ENCODE results near the gene PDSS2.

The PDSS2 gene

GRCh38 chr6:107458672-107459282, 587 bp downstream of the PDSS2 start:
- peak overlapping the region; percentile 81 for H3K4me3 ChIP-seq (ENCODE audit: low read depth, low read length, poor library complexity, severe bottlenecking)
- no peaks in the 10 kb centered on the region for H3K9me2 ChIP-seq (ENCODE audit: low read depth, low read length)
- peaks cover 30% of the 10 kb centered on the region for H3K4me1 ChIP-seq (ENCODE audit: insufficient read depth, low read length, severe bottlenecking)
- peaks cover 12% of the 10 kb centered on the region for H3K36me3 ChIP-seq (ENCODE audit: insufficient read depth, low read length)
- H4K20me1 ChIP-seq (ENCODE audit: insufficient read depth, low read length), result no peaks in the 10 kb centered on the region
- H2AFZ ChIP-seq (ENCODE audit: low read length), result no peak overlapping the region
- H3K79me2 ChIP-seq (ENCODE audit: insufficient read depth, low read length), result peaks cover 39% of the 10 kb centered on the region; the same call in 1 of the 2 replicates
- H3F3A ChIP-seq (ENCODE audit: insufficient read depth, low read length), result 0 out of 2 replicates have a peak, but pooled peaks cover 5% of the 10 kb centered on the region
- no peak for TF ChIP-seq EZH2 (IDR thresholded peaks at IDR 0.05; ENCODE audit: borderline replicate concordance, low read length)
- no peak for TF ChIP-seq CTCF (IDR thresholded peaks at IDR 0.05; ENCODE audit: low read length)
- H3K9me3 ChIP-seq (ENCODE audit: low read length), result no peaks in the 10 kb centered on the region
- H3K27me3 ChIP-seq (ENCODE audit: insufficient read depth, low read length), result no peaks in the 10 kb centered on the region
- H3K9ac ChIP-seq (ENCODE audit: low read length), result peak overlapping the region; percentile 86
- H3K27ac ChIP-seq (ENCODE audit: low read depth, low read length, poor library complexity, severe bottlenecking), result peak overlapping the region; percentile 94
- peak overlapping the region; percentile 83 for H3K4me2 ChIP-seq (ENCODE audit: low read length)

DNA sequence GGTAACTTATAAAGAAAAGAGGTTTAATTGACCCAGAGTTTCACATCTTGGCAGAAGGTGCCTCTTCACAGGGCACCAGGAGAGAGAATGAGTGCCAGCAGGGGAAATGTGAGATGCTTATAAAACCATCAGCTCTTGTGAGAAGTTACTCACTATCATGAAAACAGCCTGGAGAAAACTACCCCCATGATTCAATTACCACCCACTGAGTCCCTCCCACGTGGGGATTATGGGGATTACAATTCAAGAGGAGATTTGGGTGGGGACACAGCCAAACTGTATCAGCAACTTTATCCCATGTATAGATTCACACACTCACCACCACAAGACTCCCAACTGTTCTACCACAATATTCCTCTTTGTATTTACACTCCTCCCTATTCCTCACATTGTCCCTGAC, 10.6 kb downstream of the PDSS2 start:
- no peak overlapping the region for H3K9ac ChIP-seq (ENCODE audit: low read length)
- H3K4me3 ChIP-seq (ENCODE audit: low read depth, low read length, poor library complexity, severe bottlenecking), result no peak overlapping the region
- TF ChIP-seq CTCF (IDR thresholded peaks at IDR 0.05; ENCODE audit: low read length), result no peak
- TF ChIP-seq EZH2 (IDR thresholded peaks at IDR 0.05; ENCODE audit: borderline replicate concordance, low read length), result no peak
- H3K4me1 ChIP-seq (ENCODE audit: insufficient read depth, low read length, severe bottlenecking), result no peaks in the 10 kb centered on the region
- peaks cover 18% of the 10 kb centered on the region for H3K36me3 ChIP-seq (ENCODE audit: insufficient read depth, low read length)
- no peaks in the 10 kb centered on the region for H4K20me1 ChIP-seq (ENCODE audit: insufficient read depth, low read length)
- H3K27ac ChIP-seq (ENCODE audit: low read depth, low read length, poor library complexity, severe bottlenecking), result no peak overlapping the region
- no peaks in the 10 kb centered on the region for H3K79me2 ChIP-seq (ENCODE audit: insufficient read depth, low read length)
- H3K9me2 ChIP-seq (ENCODE audit: low read depth, low read length), result no peaks in the 10 kb centered on the region
- no peak overlapping the region for H3K4me2 ChIP-seq (ENCODE audit: low read length)
- H3F3A ChIP-seq (ENCODE audit: insufficient read depth, low read length), result no peaks in the 10 kb centered on the region
- no peak overlapping the region for H2AFZ ChIP-seq (ENCODE audit: low read length)
- H3K27me3 ChIP-seq (ENCODE audit: insufficient read depth, low read length), result no peaks in the 10 kb centered on the region
- peaks cover 19% of the 10 kb centered on the region for H3K9me3 ChIP-seq (ENCODE audit: low read length)

DNA sequence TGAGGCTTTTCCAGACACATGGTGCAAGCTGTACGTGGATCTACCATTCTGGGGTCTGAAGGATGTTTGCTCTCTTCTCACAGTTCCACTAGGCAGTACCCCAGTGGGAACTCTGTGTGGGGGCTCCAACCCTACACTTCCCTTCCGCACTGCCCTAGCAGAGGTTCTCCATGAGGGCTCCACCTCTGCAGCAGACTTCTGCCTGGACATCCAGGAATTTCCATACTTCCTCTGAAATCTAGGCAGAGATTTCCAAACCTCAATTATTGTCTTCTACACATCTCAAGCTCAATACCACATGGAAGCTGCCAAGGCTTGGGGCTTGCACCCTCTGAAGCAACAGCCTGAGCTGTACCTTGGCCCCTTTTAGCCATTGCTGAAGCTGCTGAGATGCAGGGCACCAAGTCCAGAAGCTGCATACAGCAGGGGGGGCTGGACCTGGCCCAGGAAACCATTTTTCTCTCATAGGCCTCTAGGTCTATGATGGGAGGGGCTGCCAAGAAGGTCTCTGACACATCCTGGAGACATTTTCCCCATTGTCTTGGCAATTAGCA, 11.6 kb downstream of the PDSS2 start:
- Histone ChIP-seq H3K4me1 (ENCODE audit: insufficient read depth, low read length, severe bottlenecking) (no peaks in the 10 kb centered on the region), H3F3A (ENCODE audit: insufficient read depth, low read length) (no peaks in the 10 kb centered on the region), H3K36me3 (ENCODE audit: insufficient read depth, low read length) (peaks cover 13% of the 10 kb centered on the region), H3K9me2 (ENCODE audit: low read depth, low read length) (no peaks in the 10 kb centered on the region), H4K20me1 (ENCODE audit: insufficient read depth, low read length) (no peaks in the 10 kb centered on the region), H3K9me3 (ENCODE audit: low read length) (peaks cover 19% of the 10 kb centered on the region), H3K79me2 (ENCODE audit: insufficient read depth, low read length) (0 out of 2 replicates have a peak, but pooled peaks cover under 1% of the 10 kb centered on the region), H3K27ac (ENCODE audit: low read depth, low read length, poor library complexity, severe bottlenecking) (no peak overlapping the region), H3K9ac (ENCODE audit: low read length) (no peak overlapping the region), H2AFZ (ENCODE audit: low read length) (no peak overlapping the region), H3K27me3 (ENCODE audit: insufficient read depth, low read length) (no peaks in the 10 kb centered on the region), H3K4me3 (ENCODE audit: low read depth, low read length, poor library complexity, severe bottlenecking) (no peak overlapping the region), H3K4me2 (ENCODE audit: low read length) (no peak overlapping the region)
- TF ChIP-seq EZH2 (IDR thresholded peaks at IDR 0.05; ENCODE audit: borderline replicate concordance, low read length), result no peak
- no peak for TF ChIP-seq CTCF (IDR thresholded peaks at IDR 0.05; ENCODE audit: low read length)

Measured in OCI-LY1 (cell line).